Nephron (organoid): ENCODE measurements around the gene ZNF493.

Experiments
- H3K27ac Mint-ChIP-seq, 3 experiments: 2 replicates each; pipeline ENCODE4 v1.8.0; 2020; ENCODE audit warnings: mixed read lengths in 3 of 3, mild to moderate bottlenecking in 2 of 3, moderate library complexity in 1 of 3
- H3K27me3 Mint-ChIP-seq: 2 replicates; pipeline ENCODE4 v1.8.0; 2021; ENCODE audit warnings: low read depth, mild to moderate bottlenecking, moderate library complexity, mixed read lengths
- H3K36me3 Mint-ChIP-seq: 2 replicates; pipeline ENCODE4 v1.8.0; 2020; ENCODE audit warnings: low read depth, mixed read lengths
- H3K4me1 Mint-ChIP-seq: 2 replicates; pipeline ENCODE4 v1.8.0; 2020; ENCODE audit warnings: mixed read lengths
- H3K4me3 Mint-ChIP-seq, 3 experiments: 2 replicates each; pipeline ENCODE4 v1.8.0; 2020; ENCODE audit warnings: mild to moderate bottlenecking in 3 of 3, mixed read lengths in 3 of 3, moderate library complexity in 2 of 3
- H3K9me3 Mint-ChIP-seq: 2 replicates; pipeline ENCODE4 v1.8.0; 2020; ENCODE audit warnings: mixed read lengths
- CTCF ChIP-seq, 3 experiments: fragments of 200-600 bp; sonication (generic); IDR thresholded peaks; one replicate each; pipeline ENCODE4 v1.5.0; 2021; ENCODE audit warnings: antibody characterized with exemption in 3 of 3; ENCODE audit not compliant: unreplicated experiment in 3 of 3

The ZNF493 gene

GRCh38 chr19:21423057-21424041 is 26.4 kb downstream of the ZNF493 start:
- Mint-ChIP-seq H3K27me3 (no peaks in the 10 kb centered on the region), H3K36me3 (peaks cover 81% of the 10 kb centered on the region), H3K4me3 (no peak overlapping the region), H3K27ac (no peak overlapping the region), H3K9me3 (peaks cover 73% of the 10 kb centered on the region), H3K4me1 (no peaks in the 10 kb centered on the region)
- TF ChIP-seq CTCF (IDR thresholded peaks at IDR 0.05; ENCODE audit: unreplicated experiment in 3 of 3), result no peak

GRCh38 chr19:21430675-21431074 is 33.7 kb downstream of the ZNF493 start:
- no peak overlapping the region for H3K4me3 Mint-ChIP-seq
- no peaks in the 10 kb centered on the region for H3K4me1 Mint-ChIP-seq
- H3K9me3 Mint-ChIP-seq, result peaks cover 38% of the 10 kb centered on the region
- no peak overlapping the region for H3K27ac Mint-ChIP-seq
- no peak for TF ChIP-seq CTCF (IDR thresholded peaks at IDR 0.05; ENCODE audit: unreplicated experiment in 3 of 3)
- peaks cover 10% of the 10 kb centered on the region for H3K36me3 Mint-ChIP-seq
- H3K27me3 Mint-ChIP-seq, result peaks cover 4% of the 10 kb centered on the region

GRCh38 chr19:21432590-21432989 is 35.7 kb downstream of the ZNF493 start:
- H3K9me3 Mint-ChIP-seq, result peaks cover 36% of the 10 kb centered on the region
- H3K27ac Mint-ChIP-seq, result no peak overlapping the region
- H3K4me3 Mint-ChIP-seq, result no peak overlapping the region
- no peaks in the 10 kb centered on the region for H3K36me3 Mint-ChIP-seq
- TF ChIP-seq CTCF (IDR thresholded peaks at IDR 0.05; ENCODE audit: unreplicated experiment in 3 of 3), result no peak
- H3K4me1 Mint-ChIP-seq, result no peaks in the 10 kb centered on the region
- peaks cover 4% of the 10 kb centered on the region for H3K27me3 Mint-ChIP-seq

- Mint-ChIP-seq H3K27ac (no peak overlapping the region), H3K4me1 (no peaks in the 10 kb centered on the region), H3K27me3 (peaks cover 4% of the 10 kb centered on the region), H3K36me3 (peaks cover 2% of the 10 kb centered on the region), H3K9me3 (peaks cover 42% of the 10 kb centered on the region), H3K4me3 (no peak overlapping the region)
- TF ChIP-seq CTCF (IDR thresholded peaks at IDR 0.05; ENCODE audit: unreplicated experiment in 3 of 3), result no peak
These were observed 37.6 kb downstream of the ZNF493 start for GRCh38 chr19:21434516-21434915.

- Mint-ChIP-seq H3K4me1 (no peaks in the 10 kb centered on the region), H3K36me3 (peaks cover 7% of the 10 kb centered on the region), H3K27me3 (peaks cover 4% of the 10 kb centered on the region), H3K27ac (no peak overlapping the region), H3K9me3 (peaks cover 42% of the 10 kb centered on the region), H3K4me3 (no peak overlapping the region)
- TF ChIP-seq CTCF (IDR thresholded peaks at IDR 0.05; ENCODE audit: unreplicated experiment in 3 of 3), result no peak
These were observed 38.1 kb downstream of the ZNF493 start for GRCh38 chr19:21434967-21435544.
